HG03378 (cell line): ENCODE measurements around the gene SBK3.
"Not testable (repeated sequence)": the region's sequence is repeated elsewhere in the genome, so short reads cannot be mapped to it uniquely, and the experiment has no call there.

ENCODE experiments used
- ATAC-seq: cut with Tn5 transposase; IDR thresholded peaks from one replicate; pipeline ENCODE4 v1.9.1; 2021; ENCODE audit warnings: mild to moderate bottlenecking, moderate library complexity; ENCODE audit not compliant: unreplicated experiment

The SBK3 gene

DNA sequence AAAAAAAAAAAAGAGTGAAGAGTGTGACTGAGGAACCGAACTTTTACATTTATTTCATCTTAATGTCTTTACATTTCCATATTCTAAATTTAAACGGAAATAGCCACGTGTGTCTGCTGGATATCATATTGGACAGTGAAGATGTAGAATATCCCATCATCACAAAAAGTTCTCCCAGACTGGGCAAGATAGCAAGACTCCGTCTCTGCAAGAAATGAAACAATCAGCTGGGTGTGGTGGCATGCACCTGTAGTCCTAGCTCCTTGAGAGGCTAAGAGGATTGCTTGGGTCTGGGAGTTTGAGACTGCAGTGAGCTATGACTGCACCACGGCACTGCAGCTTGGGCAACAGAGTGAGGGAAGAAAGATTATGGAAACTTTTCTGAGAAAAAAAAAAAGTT lies 31.4 kb upstream of the SBK3 start:
- no peak for ATAC-seq

DNA sequence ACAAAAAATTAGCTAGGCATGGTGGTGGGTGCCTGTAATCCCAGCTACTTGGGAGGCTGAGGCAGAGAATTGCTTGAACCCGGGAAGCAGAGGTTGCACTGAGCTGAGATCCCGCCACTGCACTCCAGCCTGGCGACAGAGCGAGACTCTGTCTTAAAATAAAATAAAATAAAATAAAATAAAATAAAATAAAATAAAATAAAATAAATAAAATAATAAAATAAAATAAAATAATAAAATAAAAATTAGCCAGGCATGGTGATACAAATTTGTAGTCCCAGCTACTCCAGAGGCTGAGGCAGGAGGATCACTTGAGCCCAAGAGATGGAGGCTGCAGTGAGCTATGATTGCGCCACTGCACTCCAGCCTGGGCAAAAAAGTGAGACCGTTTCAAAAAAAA lies 28.6 kb upstream of the SBK3 start:
- ATAC-seq: not testable (repeated sequence)

DNA sequence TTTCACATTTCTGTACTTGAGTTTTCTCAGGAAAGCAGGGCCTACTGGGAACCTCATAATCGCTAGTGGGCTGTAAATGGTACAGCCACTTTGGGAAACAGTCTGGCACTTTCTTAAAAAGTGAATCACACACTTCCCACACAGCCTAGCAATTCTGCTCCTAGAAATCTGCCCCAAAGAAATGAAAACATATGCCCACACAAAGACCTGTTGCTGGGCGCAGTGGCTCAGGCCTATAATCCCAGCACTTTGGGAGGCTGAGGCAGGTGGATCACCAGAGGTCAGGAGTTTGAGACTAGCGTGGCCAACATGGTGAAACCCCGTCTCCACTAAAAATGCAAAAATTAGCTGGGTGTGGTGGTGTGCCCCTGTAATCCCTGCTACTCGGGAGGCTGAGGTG lies 24.1 kb upstream of the SBK3 start:
- ATAC-seq: not testable (repeated sequence)

DNA sequence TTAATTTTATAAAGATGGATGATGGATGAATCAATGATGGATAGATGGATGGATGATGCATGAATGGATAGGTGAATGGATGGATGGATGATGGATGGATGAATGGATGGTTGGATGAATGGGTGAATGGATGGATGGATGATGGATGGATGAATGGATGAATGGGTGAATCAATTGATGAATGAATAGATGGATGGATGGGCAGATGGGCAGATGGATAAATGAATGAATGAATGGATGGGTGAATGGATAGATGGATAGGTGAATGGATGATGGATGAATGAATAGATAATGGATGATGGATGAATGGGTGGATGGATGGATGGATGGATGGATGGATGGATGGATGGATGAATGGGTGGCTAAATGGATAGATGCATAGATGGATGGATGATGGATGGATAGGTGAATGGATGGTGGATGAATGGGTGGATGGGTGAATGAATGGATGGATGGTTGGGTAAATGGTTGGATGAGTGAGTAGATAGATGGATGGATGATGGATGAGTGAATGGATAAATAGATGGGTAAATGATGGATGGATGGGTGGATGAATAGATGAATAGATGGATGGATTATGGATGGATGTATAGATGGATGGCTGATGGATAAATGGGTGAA lies 22.5 kb upstream of the SBK3 start:
- ATAC-seq: no peak

DNA sequence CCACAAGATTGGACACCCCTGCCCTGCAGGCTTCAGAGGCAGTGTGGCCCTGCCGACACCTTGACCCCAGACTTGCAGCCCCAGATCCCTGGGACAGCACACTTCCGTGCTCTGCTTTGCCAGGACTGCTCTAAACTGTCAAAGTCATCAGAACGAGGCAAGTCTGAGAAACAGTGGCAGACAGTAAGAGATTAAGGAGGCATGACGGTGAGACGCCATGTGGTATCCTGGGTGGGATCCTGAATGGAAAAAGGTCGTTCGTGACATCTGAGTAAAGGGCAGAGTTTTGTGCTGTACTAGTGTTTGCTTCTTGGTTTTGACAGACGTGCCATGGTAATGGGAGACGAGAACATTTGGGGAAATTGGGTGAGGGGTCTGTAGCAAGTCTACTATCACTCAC lies 21.5 kb upstream of the SBK3 start:
- ATAC-seq: no peak

DNA sequence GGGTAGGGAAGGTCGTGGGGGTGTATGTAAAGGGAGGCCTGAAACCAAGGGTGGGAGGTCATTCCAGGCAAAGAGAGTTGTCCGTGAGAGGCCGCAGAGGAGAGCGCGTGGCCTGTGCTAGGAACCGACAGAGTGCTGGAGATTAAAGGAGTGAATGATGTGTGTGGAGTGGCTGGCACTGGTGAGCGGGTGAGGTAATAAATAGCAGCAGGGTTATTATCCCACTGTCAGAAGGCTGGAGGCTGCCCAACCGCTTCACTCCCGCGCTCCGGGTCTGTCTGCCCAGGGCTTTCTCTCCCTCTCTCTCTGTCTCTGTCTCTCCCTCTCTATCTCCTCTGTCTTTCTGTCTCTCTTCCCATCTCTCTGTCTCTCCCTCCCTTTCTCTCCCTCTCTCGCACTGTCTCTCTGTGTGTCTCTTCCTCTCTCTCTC lies 17.9 kb upstream of the SBK3 start:
- no peak for ATAC-seq

DNA sequence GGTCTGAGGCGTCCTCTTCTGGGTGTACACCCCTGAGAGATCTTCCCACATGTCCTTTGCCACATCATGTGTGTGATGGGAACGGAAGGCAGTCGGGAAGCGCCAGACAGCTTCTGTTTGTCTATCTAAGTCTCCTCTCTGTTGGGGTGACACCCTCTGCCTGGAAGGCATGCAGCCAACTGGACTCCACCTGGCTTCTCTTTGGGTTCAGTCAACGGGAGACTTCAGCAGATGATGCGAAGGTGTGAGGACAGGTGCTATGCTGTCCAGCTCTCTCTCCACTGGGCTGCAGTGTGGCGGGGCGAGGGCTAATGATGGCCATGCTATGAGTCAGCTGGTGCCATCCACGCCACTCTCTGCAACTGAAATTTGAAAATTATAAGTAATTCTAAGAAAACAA lies 14.3 kb upstream of the SBK3 start:
- no peak for ATAC-seq

DNA sequence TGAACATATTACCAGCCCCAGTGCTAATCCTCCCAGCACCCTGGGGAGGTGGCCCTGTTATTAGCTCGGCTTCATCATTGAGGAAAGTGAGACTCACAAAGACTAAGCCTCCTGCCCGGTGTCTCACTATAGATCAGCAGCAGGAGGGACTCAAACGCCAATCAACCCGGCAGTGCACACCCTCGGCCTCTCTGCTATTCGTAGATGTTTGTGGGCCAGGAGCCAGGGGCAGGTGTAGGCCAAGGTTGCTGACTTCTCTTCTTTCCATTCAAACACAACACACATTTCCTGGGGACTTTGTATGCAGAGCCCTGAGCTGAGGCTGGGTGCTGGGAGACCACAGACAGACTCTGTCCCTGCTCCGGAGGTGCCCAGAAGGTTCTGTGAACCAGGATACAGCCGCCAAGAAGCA lies 9.4 kb upstream of the SBK3 start:
- ATAC-seq: no peak

DNA sequence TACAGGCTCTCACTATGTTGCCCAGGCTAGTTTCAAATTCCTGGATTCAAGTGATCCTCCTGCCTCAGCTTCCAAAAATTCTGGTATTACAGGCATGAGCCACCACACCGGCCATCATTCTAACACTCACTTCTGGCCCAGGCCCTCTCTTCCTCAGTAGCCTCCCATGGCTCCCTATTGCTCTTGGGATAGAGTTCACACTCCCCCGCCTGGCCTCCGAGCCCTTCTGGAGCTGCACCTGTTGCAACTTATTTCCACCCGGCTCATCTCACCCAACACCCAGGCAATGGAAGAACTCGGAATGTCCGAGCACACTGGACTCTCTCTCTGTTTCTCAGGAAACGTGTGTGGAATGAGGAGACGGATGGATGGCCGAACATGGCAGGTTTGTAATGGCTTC lies 9.0 kb upstream of the SBK3 start:
- ATAC-seq: no peak

DNA sequence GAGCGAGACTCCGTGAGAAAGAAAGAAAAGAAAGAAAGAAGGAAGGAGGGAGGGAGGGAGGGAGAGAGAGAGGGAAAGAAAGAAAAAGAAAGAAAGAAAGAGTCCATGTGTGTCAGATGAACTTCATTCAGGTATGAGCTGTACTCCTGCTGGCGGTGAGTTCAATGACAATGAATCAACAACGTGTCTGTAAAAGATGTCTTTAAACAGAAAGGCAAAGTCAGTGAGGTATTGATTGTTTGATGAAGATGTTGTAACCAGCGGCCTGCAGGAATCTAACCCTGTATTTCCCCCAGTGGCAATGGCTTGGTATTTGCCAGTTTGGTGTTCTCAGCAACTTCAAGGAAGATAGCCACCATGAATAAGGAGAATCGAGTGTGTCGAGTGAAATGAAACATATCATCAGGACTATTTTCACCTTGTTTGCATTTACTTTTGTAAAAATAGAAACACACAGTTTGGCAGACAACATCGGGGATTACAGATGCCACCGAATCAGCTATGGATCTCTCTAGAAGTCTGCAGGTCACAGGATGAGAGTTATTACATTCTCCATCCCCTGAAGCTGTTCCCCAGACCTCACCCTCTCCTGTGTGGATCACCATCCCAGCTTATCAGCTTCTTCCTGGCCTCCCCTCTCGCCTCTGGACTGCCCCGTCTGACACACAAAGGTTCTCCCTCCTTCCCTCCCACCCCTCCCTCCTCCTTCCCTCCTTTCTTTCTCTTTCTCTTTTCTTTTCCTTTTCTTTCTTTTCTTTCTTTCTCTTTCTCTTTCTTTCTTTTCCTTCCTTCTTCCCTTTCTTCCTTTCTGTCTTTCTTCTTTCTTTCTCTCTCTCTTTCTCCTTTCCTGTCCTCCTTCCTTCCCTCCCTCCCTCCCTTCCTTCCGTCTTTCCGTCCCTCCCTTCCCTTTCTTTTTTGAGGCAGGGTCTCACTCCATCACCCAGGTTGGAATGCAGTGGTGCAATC lies 8.2 kb upstream of the SBK3 start:
- no peak for ATAC-seq

DNA sequence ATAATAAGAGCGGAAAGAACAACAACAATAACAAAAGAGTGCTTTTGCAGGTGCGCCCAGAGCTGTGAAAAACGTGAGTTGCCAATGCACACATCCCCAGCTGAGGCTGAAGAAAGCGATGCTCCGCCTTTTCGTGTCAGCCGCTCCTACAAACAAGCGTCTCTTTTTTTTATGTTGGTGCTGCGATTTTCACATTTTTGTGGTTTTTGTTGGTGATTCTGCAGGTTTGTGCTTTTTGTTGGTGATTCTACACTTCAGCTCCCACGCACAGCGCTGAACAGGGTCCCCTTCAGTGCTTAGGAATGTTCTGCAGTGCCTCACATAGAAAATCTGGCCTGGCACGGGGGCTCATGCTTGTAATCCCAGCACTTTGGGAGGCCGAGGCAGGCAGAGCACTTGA lies 7.3 kb upstream of the SBK3 start:
- no peak for ATAC-seq

DNA sequence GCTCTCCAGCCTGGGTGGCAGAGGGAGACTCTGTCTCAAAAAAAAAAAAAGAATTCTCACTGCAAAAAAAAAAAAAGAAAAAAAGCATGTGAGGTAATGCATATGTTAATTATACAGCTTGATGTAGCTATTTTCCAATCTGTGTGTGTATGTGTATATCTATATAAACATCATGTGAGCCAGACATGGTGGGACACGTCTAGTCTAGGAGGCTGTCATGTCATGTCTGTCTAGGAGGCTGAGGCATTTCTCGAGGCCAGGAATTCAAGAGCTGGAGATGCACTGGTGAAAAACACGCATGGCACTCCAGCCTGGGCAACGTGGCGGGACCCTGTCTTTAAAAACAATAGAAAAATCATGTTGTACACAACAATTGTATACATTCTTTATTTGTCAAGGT lies 6.9 kb upstream of the SBK3 start:
- no peak for ATAC-seq

DNA sequence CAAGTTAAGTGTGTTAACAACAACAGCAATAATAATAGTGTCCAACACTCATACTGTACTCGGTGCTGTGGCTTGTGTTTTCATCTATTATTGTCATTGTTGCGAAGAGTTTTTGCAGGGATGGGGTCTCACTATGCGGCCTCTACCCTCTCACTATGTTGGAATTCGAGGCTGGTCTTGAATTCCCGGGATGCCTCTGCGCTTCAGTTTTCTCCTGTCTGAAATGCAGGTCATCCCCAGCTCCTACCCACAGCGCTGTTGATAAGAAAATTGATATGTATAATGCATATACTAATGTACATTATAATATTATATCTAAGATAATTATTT lies 4.9 kb upstream of the SBK3 start:
- no peak for ATAC-seq

DNA sequence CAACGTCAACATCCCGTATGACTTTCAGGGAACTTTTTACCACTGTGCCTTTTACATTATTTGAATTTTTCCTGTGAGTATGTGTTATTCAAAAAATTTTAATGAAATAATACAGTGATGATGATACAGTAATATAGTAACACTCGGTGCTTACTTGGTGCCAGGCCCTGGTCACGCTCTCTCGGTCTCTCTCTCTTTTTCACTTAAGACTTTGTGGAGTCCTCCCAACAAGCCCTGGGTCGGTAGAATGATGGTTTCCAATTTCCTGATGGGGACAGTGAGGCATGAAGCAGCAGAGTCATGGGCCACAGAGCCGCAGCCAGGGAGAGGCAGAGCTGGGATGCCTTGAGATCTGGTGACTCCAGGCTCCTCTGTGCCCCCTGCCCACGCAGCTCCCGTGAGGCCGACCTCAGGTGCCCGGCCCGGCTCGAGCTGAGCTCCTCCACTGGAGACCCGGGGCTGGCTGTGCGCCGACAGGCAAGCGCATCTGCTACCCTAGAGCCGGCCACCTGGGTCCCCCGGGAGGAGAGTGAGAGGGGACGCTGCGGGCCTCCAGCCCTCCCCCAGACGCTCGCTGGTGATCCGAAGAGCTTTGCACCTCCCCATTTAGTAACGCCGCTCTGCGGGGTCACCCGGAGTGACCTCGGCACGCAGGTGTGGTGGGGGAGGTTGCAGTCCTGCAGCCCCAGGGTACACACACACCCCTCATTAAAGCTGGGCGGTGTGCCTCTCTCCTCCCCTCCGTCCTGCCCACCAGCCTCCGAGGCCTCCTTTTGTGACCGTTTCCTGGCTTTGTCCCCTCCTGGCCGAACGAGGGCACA lies 4.4 kb upstream of the SBK3 start:
- no peak for ATAC-seq

DNA sequence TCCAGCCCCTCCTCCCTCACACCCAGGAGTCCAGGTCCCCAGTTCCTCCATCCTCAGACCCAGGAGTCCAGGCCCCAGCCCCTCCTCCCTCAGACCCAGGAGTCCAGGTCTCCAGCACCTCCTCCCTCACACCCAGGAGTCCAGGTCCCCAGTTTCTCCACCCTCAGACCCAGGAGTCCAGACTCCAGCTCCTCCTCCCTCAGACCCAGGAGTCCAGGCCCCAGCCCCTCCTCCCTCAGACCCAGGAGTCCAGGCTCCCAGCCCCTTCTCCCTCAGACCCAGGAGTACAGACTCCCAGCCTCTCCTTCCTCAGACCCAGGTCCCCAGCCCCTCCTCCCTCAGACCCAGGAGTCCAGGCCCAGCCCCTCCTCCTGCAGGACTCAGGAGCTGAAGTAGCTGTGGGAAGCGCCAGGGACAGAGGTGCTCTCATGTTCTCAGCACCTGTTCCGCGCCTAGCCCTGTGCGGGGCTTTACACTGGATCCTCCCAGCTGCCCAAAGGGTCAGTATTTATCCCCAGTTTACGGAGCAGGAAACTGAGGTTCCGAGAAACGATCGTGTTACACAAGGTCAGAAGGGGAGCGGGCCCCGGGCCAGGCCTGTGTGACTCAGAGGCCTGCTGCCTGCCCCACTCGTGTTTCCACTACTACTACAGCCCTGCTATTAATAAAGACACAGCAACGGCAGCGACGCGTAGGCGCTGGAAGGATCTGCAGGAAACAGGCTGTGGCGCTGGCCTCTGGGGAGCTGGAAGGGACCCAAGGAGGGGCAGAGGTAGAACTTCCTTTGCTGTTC lies 1.7 kb upstream of the SBK3 start:
- ATAC-seq: no peak

DNA sequence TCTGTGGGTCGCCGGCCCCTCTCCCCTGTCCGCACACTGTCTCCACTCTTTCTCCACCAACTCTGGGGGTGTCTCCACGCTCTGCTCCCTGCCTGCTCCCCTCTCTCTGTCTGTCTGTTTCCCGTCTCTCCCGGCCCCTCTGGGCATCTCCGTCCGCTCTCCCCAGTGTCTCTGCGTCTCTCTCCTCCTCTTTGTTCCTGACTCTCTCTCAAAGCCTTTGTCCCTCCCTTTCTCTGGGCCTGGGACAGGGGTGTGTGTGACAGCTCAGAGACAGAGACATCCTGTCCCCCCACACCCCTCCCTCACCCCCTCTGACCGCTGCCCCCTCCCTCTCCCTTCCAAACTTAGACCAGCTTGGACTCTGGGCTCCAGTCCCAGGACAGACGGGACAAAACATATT lies 668 bp upstream of the SBK3 start:
- ATAC-seq: no peak

DNA sequence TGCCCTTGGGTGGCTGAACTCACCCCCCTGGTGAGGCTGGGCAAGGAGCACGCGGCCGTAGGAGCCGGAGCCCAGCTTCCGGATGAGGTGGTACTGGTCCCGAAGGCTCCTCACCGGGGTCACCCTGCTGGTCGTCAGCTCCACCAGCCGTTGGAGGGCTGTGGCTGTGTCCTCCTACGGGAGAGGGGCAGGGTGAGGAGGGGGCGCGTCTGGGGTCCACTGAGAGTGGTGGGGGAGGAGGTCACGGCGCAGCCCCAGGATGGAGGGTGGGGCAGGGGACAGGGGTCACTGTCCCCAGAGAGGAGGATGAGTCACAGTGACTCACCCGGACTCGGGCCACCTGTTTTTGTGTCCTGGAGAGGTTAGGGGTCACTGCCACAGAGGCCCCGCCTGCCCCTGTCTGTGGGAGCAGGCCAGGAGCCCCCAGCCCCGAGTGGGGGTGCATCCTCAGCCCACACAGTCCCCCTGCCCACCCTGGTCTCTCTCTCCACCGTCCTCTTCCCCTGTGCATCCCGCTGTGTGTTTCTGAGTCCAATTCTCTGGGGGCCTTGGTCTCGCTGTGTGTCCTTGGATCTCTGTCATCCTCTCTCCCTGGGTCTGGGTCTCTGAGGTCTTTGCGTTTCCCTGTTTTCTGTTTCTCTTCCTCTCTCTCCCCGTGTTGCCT lies 435 bp downstream of the SBK3 start:
- ATAC-seq: no peak

DNA sequence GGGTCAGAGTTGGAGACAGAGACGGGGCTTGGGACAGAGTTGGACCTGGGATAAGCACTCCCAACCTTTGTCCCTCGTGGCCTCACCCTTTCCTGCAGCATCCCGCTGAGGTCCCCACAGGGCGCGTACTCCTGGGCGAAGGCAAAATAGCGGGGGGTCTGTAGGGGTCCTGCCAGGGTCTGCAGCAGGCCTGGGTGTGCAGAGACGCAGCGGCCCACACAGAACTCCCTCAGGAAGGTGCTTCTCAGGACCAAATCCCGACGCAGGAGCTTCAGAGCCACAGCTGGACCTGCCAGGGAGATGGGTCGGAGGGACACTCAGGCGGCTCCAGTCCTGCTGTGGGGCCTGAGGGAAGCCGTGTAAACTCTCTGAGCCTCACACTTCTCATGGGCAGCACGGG lies 1.3 kb downstream of the SBK3 start:
- no peak for ATAC-seq

DNA sequence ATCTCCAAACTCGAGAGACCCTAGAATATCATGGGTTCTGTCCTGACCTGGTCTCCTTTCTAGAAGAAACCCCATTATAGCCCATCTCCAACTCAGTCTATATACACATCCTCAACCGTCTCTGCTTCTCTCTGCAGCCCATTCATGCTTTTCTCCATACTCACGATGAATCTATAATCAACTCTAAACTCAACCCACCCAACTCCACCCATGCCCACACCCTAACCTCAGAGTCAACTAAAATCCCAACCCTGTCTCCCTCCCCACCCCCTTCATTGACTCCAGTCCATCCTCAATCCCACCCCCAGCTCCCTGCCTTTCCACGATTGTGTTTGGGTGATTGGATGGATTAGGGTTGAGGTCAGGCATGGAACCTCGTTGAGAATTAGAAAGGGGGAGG lies 1.8 kb downstream of the SBK3 start:
- ATAC-seq: no peak

DNA sequence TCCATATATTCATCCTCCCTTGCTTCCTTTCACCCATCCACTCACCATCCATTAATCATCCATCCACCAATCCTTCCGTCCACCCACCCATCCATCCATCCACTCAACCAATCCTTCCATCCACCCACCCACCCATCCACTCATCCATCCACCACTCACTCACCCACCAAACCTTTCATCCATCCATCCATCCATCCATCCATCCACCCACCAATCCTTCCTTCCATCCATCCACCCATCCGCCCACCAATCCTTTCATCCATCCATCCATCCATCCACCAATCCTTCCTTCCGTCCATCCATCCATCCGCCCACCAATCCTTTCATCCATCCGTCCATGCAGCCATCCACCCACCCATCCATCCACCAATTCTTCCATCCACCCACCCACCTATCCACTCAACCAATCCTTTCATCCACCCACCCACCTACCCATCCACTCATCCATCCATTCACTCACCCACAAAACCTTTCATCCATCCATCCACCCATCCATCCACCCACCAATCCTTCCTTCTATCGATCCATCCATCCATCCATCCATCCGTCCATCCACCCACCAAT lies 3.0 kb downstream of the SBK3 start:
- ATAC-seq: no peak
